ENCODE measurements around the gene SCIN.

DNA sequence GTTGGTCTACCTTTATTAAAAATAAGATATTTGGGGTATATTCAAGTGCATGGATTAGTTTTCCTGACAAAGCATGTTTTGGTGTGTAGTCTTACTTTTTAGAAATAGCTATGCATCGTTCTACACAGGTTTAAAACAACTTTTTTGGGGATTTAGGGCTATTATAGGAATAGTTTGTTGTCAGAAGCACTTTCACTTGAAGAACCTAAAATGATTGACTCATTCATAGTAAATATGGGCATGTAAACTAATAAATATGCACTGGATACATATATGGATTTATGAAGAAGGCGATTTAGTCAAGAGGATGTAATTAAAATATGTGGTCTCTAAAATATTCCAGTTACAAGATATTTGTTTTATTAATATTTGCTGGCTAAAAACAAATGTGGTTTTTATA is 118.9 kb downstream of the SCIN start:
- no peak for TF ChIP-seq CTCF (IDR thresholded peaks at IDR 0.05)
- TF ChIP-seq POLR2AphosphoS5 (IDR thresholded peaks at IDR 0.05; ENCODE audit: low read depth, low read length): no peak
- TF ChIP-seq, protein P1, sequence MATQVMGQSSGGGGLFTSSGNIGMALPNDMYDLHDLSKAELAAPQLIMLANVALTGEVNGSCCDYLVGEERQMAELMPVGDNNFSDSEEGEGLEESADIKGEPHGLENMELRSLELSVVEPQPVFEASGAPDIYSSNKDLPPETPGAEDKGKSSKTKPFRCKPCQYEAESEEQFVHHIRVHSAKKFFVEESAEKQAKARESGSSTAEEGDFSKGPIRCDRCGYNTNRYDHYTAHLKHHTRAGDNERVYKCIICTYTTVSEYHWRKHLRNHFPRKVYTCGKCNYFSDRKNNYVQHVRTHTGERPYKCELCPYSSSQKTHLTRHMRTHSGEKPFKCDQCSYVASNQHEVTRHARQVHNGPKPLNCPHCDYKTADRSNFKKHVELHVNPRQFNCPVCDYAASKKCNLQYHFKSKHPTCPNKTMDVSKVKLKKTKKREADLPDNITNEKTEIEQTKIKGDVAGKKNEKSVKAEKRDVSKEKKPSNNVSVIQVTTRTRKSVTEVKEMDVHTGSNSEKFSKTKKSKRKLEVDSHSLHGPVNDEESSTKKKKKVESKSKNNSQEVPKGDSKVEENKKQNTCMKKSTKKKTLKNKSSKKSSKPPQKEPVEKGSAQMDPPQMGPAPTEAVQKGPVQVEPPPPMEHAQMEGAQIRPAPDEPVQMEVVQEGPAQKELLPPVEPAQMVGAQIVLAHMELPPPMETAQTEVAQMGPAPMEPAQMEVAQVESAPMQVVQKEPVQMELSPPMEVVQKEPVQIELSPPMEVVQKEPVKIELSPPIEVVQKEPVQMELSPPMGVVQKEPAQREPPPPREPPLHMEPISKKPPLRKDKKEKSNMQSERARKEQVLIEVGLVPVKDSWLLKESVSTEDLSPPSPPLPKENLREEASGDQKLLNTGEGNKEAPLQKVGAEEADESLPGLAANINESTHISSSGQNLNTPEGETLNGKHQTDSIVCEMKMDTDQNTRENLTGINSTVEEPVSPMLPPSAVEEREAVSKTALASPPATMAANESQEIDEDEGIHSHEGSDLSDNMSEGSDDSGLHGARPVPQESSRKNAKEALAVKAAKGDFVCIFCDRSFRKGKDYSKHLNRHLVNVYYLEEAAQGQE (IDR thresholded peaks at IDR 0.05; ENCODE audit: insufficient read depth in 1 of 2, low read depth in 2 of 2, low read length in 1 of 2): no peak
- no peak for TF ChIP-seq SIN3A (IDR thresholded peaks at IDR 0.05; ENCODE audit: borderline replicate concordance, insufficient read depth, low read depth, low read length)

All from Panc1 (cell line).